GM23338 (cell line): ENCODE data around the gene TRPM1.

Experiments
- CREB1 ChIP-seq: fragments of 250-450 bp; sonication (Bioruptor Pico); IDR thresholded peaks from 2 replicates; pipeline ENCODE4 v1.5.0; 2020; ENCODE audit warnings: low read depth, mild to moderate bottlenecking, moderate library complexity
- EZH2 ChIP-seq: fragments of 200-600 bp; sonication (generic); IDR thresholded peaks from one replicate; pipeline ENCODE4 v1.8.0; 2017; ENCODE audit warnings: antibody characterized with exemption, mild to moderate bottlenecking, low read depth; ENCODE audit not compliant: unreplicated experiment
- EZH2phosphoT487 ChIP-seq: fragments of 200-600 bp; sonication (generic); IDR thresholded peaks from one replicate; pipeline ENCODE4 v1.8.1; 2018; ENCODE audit warnings: antibody characterized with exemption; ENCODE audit not compliant: unreplicated experiment
- JUNB ChIP-seq: IDR thresholded peaks from one replicate; pipeline ENCODE4 v1.6.1; 2016; ENCODE audit warnings: antibody characterized with exemption; ENCODE audit not compliant: unreplicated experiment
- NANOG ChIP-seq: IDR thresholded peaks from 2 replicates; pipeline ENCODE4 v1.6.1; 2016; ENCODE audit warnings: antibody characterized with exemption, borderline replicate concordance
- POLR2AphosphoS5 ChIP-seq: IDR thresholded peaks from 2 replicates; pipeline ENCODE4 v1.6.1; 2016; ENCODE audit warnings: antibody characterized with exemption, low read depth
- ZNF114 ChIP-seq: fragments of 250-450 bp; sonication (Bioruptor Pico); IDR thresholded peaks from 2 replicates; pipeline ENCODE4 v1.5.0; 2020; ENCODE audit warnings: mild to moderate bottlenecking, moderate library complexity
- ZNF331 ChIP-seq: fragments of 250-450 bp; sonication (Bioruptor Pico); IDR thresholded peaks from 2 replicates; pipeline ENCODE4 v1.5.0; 2020; ENCODE audit warnings: low read depth, mild to moderate bottlenecking, moderate library complexity
- TF ChIP-seq, protein P1 (sequence below), 2 experiments: fragments of 200-600 bp in 1 of 2; sonication (generic) in 1 of 2; conservative IDR thresholded peaks; 2 replicates each; pipeline versions ENCODE4 v1.5.1 to v1.6.1; 2016 to 2017; ENCODE audit warnings: antibody characterized with exemption in 2 of 2, low read depth in 2 of 2, mild to moderate bottlenecking in 2 of 2, moderate library complexity in 1 of 2
- TF ChIP-seq, protein P2 (sequence below): IDR thresholded peaks from one replicate; pipeline ENCODE4 v1.6.1; 2018; ENCODE audit warnings: antibody characterized with exemption; ENCODE audit not compliant: unreplicated experiment
- TF ChIP-seq, protein P3 (sequence below): IDR thresholded peaks from 2 replicates; pipeline ENCODE4 v1.6.1; 2016; ENCODE audit warnings: antibody characterized with exemption

DNA sequence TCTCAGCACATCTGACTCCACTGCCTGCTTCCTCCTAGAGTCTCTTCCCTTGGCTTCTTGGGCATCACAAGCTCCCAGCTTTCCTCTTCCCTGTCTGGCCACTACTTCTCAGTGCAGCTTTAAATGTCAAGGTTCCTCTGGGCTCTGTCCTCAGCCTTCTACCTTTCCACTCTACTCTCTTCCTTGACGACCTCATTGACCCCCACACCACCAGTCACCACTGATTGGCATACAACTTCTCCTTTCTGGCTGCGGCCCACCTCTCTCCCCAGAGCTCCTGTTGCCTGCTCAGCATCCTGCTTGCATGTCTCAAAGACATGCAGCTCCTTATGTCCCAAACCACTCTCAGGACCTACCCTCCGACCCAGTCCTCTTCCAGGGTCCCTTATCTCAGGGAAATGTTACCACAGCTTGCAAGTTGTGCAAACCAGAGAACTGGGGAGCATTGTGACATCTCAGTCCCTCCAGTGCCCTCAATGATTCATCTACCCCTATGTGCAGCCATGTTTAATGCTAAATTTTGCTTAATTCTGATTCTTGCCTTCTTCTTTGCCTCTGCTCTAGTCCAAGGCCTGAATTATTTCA, 49.9 kb downstream of the TRPM1 start:
- TF ChIP-seq, protein P1, sequence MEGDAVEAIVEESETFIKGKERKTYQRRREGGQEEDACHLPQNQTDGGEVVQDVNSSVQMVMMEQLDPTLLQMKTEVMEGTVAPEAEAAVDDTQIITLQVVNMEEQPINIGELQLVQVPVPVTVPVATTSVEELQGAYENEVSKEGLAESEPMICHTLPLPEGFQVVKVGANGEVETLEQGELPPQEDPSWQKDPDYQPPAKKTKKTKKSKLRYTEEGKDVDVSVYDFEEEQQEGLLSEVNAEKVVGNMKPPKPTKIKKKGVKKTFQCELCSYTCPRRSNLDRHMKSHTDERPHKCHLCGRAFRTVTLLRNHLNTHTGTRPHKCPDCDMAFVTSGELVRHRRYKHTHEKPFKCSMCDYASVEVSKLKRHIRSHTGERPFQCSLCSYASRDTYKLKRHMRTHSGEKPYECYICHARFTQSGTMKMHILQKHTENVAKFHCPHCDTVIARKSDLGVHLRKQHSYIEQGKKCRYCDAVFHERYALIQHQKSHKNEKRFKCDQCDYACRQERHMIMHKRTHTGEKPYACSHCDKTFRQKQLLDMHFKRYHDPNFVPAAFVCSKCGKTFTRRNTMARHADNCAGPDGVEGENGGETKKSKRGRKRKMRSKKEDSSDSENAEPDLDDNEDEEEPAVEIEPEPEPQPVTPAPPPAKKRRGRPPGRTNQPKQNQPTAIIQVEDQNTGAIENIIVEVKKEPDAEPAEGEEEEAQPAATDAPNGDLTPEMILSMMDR (conservative IDR thresholded peaks at IDR 0.05; ENCODE audit: low read depth in 2 of 2) = no peak
- no peak for TF ChIP-seq NANOG
- TF ChIP-seq EZH2 = no peak
- no peak for TF ChIP-seq EZH2phosphoT487
- TF ChIP-seq, protein P2, sequence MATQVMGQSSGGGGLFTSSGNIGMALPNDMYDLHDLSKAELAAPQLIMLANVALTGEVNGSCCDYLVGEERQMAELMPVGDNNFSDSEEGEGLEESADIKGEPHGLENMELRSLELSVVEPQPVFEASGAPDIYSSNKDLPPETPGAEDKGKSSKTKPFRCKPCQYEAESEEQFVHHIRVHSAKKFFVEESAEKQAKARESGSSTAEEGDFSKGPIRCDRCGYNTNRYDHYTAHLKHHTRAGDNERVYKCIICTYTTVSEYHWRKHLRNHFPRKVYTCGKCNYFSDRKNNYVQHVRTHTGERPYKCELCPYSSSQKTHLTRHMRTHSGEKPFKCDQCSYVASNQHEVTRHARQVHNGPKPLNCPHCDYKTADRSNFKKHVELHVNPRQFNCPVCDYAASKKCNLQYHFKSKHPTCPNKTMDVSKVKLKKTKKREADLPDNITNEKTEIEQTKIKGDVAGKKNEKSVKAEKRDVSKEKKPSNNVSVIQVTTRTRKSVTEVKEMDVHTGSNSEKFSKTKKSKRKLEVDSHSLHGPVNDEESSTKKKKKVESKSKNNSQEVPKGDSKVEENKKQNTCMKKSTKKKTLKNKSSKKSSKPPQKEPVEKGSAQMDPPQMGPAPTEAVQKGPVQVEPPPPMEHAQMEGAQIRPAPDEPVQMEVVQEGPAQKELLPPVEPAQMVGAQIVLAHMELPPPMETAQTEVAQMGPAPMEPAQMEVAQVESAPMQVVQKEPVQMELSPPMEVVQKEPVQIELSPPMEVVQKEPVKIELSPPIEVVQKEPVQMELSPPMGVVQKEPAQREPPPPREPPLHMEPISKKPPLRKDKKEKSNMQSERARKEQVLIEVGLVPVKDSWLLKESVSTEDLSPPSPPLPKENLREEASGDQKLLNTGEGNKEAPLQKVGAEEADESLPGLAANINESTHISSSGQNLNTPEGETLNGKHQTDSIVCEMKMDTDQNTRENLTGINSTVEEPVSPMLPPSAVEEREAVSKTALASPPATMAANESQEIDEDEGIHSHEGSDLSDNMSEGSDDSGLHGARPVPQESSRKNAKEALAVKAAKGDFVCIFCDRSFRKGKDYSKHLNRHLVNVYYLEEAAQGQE = no peak
- TF ChIP-seq POLR2AphosphoS5 = no peak
- TF ChIP-seq, protein P3, sequence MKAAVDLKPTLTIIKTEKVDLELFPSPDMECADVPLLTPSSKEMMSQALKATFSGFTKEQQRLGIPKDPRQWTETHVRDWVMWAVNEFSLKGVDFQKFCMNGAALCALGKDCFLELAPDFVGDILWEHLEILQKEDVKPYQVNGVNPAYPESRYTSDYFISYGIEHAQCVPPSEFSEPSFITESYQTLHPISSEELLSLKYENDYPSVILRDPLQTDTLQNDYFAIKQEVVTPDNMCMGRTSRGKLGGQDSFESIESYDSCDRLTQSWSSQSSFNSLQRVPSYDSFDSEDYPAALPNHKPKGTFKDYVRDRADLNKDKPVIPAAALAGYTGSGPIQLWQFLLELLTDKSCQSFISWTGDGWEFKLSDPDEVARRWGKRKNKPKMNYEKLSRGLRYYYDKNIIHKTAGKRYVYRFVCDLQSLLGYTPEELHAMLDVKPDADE = no peak
- TF ChIP-seq ZNF114 (CRISPR knock-in tag) = no peak
- TF ChIP-seq JUNB = no peak
- TF ChIP-seq ZNF331 (CRISPR knock-in tag) = no peak
- no peak for TF ChIP-seq CREB1
